Femur (tissue), 1 donor: ENCODE results near the gene SIDT2.
"Not testable (repeated sequence)": the region's sequence is repeated elsewhere in the genome, so short reads cannot be mapped to it uniquely, and the experiment has no call there.

ENCODE experiments used
- DNase-seq: peaks from one replicate; pipeline ENCODE4 v3.0.0-alpha.2; 2017

The SIDT2 gene

DNA sequence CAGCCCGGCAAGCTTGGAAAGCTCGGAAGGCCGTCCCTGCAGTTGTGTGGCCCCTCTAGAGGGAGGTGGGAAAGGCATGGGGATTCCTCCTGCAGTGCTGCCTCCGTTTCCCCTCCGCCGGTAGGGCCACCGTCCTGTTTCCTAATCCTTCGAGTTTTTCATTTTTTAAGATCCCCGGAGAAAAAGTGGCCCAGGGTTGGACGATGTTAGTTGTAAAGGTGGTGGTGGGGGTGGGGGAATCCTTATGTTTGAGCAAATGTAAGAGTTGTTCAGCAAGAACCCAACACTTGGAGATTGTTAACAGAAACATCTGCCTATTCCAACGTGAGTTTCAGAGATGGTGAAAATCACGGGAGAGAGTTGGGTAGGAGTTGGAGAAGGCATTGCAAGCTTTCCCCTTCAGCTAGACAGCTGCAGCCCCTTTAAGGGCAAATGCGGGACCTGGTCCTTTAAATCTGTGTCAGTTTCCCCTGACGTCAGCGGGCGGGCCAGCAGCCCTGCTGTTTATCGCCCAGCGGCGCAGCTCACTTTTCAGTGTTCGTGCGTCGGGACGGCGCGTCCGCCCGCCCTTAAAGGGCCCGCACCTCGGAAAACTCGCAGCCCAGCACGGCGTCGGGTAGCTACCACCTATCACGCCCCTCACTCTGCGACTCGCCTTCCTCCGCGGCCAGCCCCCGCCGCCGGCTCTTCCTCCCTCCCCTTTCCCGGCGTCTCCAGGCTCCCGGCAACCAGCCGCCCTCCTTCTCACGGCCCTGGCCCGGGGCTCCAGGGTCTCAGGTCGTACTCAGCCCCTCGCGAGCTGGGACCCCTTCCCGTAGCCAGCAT, at the start of gene SIDT2:
SIDT2 (plus strand) TSS at position 534 of the 825 bp plus-strand sequence. CDS start 521 bp downstream, outside the sequence.
- DNase-seq = peak; percentile 98

DNA sequence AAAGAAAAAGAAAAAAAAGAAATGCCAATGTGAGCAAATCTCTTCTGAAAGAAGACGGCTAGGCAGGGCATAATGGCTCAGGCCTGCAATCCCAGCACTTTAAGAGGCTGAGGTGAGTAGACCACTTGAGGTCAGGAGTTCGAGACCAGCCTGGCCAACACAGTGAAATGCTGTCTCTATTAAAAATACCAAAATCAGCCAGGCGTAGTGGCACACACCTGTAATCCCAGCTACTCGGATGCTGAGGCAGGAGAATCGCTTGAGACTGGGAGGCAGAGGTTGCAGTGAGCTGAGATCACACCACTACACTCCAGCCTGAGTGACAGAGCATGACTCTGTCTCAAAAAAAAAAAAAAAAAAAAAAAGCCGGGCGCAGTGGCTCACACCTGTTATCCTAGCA, 48.1 kb upstream of the SIDT2 start:
- not testable (repeated sequence) for DNase-seq

DNA sequence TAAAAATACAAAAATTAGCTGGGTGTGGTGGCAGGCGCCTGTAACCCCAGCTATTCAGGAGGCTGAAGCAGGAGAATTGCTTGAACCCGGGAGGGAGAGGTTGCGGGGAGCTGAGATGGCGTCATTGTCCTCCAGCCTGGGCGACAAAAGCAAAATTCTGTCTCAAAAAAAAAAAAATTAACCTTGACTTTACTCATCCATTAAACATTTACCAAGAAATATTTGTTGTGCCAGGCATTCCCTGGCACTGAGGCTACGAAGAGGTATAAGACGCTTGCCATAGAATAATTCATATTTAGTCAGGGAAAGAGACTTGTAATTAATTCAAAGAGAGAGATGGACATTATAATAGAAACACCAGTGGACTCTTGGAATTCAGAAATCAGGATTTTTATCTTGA, 47.7 kb upstream of the SIDT2 start:
- DNase-seq = no peak

DNA sequence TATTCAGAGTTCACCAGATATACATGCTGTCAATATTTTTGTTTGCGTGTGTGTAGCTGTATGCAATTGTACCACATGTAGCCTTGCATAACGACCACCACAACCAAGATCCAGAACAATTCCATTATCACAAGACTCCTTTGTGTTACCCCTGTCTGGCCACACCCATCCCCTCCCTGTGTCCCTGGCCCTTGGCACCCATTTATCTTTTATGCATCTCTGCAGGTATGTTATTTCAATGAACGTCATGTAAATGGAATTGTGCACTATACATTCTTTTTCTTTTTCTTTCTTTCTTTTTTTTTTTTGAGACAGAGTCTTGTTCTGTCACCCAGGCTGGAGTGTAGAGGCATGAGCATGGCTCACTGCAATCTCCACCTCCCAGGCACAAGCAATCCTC, 44.1 kb upstream of the SIDT2 start:
- no peak for DNase-seq

DNA sequence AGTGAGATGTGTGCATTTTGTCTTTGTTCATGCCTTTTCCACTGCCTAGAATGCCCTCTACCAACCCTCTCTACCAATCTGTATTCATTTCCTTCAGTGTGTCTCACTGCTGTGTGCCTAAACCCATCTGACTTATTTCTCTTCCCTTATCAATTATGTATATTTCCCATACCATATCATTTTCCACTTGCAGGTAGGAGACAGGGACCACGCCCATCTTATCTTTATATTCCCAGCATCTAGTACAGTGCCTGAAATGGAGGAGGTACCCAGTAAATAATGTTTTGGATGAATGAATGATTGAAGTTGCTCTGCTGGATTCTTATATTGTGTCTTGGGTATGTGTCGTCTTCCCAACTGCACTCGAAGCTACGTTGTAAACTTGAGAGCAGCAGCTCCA, 43.6 kb upstream of the SIDT2 start:
- not testable (repeated sequence) for DNase-seq

DNA sequence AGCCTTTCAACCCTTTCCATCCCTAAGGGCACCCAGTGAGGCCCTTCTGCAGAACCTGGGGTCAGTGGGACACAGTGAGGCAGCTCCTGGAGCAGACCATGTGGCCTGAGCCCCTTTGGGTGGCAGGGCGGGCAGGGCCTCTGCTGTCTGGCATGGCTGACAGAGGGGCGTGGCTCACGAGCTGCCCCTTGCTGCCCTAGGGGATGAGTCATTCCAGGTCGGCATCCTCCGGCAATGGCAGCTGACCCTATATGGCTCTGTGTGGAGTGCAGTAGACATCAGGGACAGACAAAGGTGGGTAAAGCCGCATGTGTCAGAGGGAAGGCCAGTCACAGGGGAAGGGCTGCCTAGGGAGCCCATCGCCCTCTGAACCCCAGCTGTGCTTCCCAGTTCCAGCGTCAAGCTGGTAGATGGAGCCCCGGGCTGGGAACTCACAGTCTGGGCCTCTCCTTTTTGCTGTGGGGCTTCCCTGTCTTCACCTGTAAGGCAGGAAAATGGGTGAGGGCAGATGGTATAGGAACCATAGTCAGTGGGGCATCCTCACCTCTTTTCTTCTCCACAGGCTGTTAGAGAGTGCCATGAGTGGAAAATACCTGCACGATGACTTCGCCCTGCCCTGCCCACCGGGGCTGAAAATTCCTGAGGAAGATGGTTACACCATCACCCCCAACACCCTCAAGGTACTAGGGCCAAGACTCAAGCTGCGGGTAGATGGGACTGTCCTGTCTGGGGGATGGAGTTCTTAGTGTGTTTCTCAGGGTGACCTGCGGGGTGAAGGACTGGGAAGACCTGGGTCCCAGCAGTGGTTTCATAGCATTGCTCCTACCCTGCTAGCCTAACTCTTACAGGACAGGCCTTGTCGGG, 41.1 kb upstream of the SIDT2 start:
- DNase-seq = not testable (repeated sequence)

DNA sequence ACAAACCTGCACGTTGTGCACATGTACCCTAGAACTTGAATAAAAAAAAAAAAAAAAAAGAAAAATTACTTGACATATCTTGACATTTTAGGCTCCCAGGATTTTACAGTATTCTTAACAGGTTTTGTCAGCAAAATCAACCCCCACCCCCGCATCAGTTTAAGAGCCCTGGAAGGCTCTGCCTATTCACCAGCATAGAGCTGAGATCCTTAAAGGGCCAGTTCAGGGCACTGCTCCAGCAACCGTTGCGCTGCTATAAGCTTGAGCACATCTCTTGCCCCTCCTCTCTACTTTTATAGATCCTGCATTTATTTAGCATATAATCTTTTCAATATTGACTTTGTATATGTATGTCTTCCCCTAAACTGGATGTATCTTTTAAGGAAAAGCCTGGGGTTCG, 35.2 kb upstream of the SIDT2 start:
- DNase-seq = peak; percentile 57

DNA sequence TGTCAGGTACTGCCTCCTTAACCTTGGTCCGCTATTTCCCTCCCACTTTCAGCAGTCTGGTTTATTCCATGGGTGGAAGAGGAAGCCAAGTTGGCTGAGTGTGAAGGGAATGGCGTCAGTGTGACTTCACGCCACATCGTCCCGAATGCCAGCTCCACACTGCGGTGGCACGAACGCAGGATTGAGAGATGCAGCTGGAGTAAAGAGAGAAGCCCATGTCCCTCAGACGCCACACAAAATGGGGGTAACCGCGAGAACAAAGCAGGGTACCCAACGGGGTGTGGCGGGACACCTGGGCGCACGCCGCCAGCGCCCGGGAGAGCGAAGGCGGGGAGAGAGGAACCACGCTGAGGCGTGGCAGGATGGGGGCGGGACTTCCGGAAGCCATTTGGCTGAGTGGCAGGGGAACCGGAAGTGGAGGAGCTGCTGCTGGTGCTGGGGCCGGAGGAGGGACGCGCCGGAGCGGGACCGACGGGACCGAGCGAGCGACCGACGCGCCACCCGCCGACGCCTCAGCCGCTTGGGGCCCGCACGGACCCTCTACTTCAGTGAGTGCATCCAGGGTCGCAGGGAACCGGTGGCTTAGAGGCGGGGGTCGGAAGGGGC, 34.6 kb upstream of the SIDT2 start, which contains the start of gene PAFAH1B2:
PAFAH1B2 (plus strand) TSS at position 417 of the 606 bp plus-strand sequence. CDS start 8,161 bp downstream, outside the sequence.
- peak; percentile 97 for DNase-seq

DNA sequence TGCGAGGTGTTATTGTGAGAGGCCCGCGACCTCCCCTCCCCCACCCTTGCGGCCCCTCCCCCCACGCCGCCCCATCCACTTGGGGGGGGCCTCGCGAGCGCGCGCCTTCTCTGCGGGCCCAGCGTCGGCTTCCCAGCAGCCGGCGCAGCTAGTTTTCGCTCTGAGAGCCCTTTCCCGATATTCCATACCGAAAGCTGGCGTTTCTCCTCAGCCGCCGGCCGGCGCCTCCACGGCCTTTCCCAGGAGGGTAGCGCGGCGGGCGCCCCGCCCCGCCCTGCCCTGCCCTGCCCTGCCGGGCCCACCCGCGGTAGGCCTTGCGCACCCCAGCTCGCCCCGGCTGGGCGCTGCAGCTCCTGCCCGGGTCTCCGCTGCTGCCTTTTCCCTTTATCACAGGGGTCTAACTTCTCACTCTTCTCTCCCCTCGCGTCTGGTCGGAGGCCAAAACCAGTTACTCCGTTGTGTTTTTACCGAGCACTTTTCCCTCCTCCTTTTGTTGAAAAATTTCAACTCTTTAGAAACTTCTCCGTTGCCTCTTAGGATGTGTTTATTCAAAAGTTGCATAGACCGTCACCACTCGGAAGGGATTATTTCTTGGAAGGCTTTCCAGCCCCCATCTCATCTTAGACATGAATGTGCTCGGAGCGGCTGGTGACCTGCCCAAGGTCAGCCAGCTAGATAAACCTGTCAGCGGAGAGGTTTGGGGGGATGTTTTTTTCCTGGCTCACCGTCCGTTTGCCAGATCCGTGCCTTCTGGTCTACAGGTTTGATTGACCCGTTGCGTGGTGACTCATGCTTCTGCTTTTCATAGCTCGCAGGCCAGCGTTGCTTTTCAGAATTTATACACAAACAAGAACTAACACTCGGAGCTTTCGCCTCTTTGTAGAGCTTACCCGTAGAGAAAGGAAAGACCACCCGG, 33.8 kb upstream of the SIDT2 start:
- peak; percentile 60 for DNase-seq

DNA sequence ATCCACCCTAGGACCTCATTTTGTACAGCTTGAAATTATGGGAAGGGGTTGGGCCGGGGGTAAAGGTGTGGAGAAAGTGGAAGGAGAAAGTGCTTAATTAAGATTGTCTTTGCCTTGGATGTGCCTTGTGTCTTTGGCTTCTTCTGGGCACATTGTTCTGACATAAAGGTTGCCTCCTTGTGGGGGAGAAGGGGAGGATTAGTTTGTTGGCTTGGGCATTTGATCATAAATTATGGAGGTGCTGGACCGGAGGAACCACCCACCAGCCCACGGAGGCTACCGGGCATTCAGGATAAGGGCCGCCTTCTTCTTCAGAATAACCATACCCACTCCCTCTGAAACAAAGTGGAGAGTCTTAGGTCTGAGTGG, 33.2 kb upstream of the SIDT2 start:
- DNase-seq = peak; percentile 20

DNA sequence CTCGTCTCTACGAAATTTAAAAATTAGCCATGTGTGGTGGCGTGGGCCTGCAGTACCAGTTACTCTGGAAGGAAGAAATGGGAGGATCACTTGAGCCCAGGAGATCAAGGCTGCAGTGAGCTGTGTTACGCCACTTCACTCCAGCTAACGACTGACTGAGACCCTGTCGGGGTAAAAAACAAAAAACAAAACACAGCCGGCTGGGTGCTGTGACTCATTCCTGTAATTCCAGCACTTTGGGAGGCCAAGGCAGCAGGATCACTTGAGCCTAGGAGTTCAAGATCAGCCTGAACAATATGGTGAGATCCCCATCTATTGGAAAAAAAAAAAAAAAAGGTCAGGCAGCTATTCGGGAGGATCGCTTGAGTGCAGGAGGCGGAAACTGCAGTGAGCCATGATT, 32.0 kb upstream of the SIDT2 start:
- DNase-seq = no peak

DNA sequence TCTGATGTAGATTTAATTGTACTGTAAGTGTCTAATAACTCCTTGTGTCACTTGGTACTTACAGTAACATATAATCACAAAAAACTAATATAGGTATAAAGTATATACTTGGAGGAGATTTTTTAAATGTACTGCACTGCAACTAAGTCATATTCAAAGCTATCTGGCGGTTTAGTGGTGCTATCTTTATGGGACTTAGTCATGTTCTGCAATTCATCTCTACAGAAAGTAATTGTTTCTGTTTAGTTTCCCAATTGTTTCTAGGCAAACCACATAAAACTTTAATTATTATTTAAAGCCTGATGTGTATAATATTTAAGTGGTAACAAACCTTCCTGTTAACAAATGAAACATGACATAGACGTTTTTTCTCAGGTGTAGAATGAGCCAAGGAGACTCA, 26.5 kb upstream of the SIDT2 start:
- DNase-seq = no peak

DNA sequence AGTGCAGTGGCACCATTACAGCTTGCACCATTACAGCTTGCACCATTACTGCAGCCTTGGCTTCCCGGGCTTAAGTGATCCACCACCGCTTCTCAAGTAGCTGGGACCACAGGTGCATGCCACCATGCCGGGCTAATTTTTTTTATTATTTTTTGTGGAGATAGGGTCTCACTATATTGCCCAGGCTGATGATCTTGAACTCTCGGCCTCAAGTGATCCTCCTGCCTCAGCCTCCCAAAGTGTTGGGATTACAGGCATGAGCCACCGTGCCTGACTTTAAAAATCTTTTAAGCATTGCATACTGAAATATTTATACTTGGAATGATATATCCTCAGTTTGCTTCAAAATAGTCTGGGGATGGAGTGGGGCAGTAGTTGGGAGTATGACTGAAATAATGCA, 24.1 kb upstream of the SIDT2 start:
- DNase-seq = no peak

DNA sequence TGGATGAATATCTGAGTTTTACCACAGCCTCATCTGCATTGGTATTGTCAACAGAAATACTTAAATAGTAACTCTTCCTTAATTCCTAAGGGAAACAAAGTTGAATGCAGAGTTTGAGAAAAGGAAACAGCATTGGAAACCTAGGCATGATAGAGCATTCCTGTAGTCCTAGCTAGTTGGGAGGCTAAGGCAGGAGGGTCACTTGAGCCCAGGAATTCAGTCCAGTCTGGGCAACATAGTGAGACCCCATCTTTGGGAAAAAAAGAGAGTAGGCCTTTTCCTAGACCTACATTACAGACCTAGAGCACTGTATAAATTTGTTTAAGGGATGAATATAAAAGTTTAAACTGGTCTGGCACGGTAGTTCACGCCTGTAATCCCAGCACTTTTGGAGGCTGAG, 21.0 kb upstream of the SIDT2 start:
- no peak for DNase-seq

DNA sequence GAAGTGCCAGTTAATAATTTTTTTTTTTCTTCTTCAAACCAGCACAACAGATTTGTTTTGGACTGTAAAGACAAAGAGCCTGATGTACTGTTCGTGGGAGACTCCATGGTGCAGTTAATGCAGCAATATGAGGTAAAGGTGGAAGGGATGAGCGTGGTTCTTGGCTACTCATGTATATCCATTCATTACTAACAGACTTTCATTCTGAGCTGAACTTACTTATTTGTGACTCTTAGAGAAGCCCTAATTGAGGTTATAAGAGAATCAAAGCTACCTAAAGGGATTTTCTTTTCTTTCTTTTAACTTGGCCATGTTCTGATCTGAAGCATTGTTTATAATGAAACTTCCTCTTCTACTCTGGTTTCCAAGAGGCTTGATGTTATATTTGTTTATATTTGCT, 18.7 kb upstream of the SIDT2 start:
- DNase-seq = no peak

DNA sequence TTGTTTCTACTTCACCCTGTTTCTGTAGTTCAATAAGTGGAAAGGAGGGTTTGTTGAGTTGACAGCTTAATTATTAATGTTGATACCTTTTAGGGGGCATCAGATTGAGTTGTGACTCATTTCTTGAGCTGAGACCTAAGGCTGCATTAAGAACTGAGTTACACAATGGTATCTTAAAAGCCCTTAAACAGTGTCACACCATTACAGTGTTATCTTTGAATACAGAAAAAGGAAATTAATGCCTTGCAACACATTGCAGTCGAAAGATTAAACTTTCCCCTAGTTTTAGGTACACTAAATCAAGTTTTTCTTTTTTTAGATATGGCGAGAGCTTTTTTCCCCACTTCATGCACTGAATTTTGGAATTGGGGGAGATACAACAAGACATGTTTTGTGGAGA, 17.7 kb upstream of the SIDT2 start:
- no peak for DNase-seq

DNA sequence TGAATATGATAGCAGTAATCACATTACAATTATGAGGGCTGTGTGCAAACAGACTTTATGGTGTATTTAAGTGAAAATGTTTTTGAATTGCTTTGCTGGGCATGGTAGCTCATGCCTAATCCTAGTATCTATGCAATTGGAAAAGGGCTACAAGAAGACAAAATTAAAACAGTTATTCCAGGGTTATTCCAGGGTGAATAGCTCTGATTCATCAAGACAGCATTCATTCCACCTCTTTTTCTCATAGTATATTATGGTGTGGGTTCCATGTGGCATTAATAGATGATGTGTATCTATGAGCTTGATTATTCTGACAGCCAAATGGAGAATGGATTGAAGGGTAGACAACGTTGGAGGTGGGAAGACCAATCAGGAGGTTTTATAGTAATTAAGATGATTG, 12.1 kb upstream of the SIDT2 start:
- no peak for DNase-seq

DNA sequence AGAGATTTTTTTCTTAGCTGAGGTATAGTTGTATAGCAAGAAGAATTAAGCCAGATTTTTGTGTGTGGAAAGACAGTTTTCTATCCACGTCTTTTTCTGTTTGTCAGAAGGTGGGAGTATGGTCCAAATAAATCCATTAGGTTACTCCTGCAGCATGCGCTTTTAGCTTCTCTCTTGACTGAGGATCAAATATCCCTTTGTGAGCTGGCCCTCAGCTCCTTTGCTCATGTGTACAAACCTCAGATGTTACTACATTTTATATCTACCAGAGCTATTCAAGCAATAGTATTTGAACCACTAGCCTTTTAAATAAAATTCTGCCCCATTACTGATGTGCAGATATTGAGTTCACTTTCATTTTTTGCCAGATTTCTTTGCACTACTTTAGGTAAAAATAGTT, 8.8 kb upstream of the SIDT2 start:
- DNase-seq = no peak

DNA sequence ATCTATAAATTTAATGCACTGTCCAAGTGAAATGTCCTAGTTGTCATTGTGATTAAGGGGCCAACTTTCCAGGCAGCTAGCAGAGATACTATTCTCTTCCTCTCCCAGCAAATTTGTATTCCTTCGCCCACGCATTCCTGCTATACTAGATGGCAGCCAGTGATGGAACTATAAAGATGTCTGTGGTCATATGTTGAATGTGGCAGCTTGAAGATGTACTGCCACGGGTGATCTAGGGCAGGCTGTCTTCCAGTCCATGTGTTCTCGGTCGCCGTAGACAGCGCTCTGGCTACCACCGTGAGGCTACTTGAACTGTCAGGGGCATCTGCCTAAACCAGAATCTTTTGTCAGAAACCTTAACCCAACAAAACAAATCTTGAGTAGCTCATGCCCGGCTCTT, 8.3 kb upstream of the SIDT2 start:
- DNase-seq = no peak

DNA sequence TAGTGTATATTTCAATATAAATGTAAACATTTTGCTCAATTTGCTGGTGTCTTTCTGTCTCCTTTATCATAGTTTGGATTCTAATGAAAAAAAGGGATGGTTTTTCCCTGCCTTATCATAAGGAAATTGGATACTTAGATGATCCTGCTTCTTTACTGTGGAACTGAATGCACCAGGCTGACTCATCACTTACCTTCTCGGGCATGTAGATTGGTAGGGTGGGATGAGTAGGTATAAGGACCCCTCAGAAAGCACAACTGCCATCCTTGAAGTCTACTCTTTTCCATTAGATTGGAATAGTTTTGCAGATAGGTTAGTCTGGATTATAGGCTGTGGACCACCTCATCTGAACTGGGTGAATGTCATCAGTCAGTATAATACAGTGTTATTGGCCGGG, 7.5 kb upstream of the SIDT2 start:
- DNase-seq = no peak

DNA sequence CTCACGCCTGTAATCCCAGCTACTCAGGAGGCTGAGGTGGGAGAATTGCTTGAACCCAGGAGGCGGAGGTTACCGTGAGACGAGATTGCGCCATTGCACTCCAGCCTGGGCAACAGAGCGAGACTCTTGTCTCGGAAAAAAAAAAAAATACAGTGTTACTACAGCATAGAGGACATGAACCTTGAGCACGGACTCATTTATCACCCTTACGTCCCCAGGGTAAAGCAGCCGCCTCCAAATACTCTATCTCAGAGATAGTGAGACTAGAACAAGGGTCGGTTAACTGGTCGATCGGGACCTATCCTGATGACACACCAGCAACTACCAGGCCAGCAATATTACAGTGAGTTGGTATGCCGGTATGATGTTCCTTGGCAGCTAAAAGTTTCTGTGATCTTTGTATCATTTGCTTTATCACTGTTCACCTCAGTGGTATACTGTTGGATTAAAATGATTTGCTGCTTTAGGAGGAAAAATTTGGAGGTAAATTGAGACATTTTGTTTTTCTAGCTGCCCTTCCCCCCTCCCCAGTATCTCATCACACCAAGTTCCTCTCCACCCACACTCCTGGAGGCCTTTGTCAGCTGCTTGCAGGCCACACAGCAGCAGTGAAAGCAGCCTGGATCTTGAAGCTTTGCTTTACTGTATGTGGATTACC, 7.0 kb upstream of the SIDT2 start:
- DNase-seq = no peak
